ENCODE data around the gene CRTAP.
A peak's percentile ranks its signal among the peaks of the same experiment; 100 is the strongest.
"Not testable (repeated sequence)": the region's sequence is repeated elsewhere in the genome, so short reads cannot be mapped to it uniquely, and the experiment has no call there.

Gene CRTAP

GRCh38 chr3:33145221-33145900 lies 31.5 kb downstream of the CRTAP start:
- no peak for DNase-seq

DNA sequence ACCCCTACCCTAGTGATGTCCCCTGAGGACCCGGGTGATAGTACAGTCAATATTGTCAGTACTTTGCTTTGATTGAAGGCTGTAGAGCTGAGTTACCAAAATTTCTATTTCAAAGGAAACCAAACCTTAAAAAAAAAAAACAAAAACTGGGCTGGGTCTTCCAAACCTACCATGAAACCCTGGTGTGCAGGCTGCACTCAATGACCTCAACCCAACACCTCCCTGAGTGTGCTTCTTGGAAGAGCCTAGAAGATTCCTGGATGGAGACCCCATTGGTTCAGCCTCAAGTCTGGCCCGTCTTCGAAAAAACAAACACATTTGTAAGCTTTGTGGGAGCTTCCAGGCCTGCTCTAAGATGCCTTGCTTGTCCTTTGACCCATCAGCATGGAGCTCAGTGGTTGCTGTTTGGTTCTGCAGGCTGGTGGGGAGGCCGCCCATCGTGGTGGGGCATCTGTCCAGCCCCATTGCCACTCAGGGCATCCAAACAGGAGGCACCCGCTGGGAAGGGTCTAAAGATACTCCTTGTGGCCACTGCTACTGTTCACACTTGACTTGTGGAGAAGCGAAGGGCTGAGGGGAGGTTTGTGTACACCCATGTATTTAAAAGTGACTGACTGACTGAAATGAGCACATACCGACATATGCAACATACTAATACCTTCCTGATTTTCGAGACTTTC lies 32.2 kb downstream of the CRTAP start:
- DNase-seq: no peak

- DNase-seq: peak; percentile 45
These were observed 33.1 kb downstream of the CRTAP start for GRCh38 chr3:33146791-33147445.

- DNase-seq: no peak
These were observed 35.5 kb downstream of the CRTAP start for GRCh38 chr3:33149342-33149741.

DNA sequence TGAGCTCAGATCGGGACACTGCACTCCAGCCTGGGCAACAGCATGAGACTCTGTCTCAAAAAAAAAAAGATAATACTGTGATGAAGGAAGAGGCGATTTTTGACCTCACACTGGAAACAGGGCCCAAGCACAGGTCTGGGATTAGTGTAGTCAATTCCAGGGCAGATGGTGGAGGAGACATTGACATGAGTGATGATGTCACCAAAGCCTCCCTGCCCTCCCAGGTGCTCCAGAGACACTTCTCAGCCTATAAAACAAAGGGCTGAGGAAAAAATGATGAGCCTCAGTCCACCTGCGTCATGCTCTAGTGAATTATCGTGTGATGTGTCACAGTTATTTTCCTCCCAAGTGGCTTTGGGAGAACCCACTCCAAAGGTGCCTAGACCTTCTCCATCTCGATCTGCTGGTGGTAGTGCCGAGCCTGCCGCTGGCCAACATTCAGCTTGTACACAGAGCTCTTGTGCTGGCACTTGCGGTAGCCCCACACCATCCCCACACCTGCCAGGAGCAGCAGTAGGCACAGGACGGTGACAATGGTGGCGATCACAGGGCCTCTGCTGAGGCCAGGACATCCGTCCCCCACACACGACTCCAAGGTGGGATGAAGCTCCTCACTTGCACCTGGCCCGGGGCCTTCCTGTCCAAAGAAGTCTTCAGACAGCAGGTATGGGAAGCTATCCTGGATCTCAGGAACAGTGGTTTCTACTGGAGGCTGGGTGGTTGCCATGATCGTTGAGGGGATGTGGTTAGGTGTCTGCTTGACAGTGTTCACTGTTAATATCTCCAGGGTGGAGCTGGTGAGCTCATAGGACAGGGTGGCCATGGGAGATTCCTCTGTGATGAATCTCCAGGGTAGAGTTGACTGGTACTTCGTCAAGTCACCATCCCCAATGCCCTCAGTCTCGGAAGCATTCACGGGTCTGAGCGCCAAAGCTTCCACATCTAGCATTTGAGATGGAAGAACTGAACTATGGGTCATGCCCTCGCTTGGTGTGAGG lies 38.8 kb downstream of the CRTAP start:
- no peak for DNase-seq

DNA sequence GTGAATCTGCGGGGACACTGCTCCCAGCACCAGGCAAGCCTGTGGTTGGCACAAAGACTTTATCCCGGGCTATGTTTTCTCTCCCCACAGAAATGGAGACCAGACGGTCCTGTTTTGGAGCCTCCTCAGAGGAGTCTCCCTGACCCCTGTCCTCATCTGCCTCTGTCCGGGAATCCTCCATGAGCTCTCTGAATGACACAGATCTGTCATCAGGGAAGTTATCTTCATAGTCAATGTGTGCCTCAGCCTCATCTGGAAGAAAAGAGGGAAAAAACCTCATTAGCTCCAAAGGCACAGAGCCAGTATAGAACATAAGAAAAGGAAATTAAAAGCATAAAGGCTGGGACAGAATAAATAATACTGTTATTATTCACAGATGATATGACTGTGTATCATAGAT lies 40.0 kb downstream of the CRTAP start:
- DNase-seq: no peak

DNA sequence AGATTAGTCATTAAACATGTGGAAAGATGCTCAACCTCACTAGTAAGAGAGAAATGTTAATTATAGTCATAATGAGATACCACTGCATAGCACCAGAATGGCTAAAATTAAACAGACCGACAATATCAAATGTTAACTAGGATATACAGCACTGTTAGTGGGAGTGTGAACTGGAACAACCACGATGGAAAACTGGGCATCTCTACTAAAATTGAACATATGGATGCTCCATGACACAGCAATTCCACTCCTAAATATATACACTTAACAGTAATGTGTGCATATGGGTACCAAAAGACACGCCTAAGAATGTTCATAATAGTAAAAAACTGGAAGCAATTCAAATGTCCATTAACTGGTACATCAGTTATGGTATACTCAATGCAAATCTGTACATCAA lies 41.5 kb downstream of the CRTAP start:
- DNase-seq: no peak

DNA sequence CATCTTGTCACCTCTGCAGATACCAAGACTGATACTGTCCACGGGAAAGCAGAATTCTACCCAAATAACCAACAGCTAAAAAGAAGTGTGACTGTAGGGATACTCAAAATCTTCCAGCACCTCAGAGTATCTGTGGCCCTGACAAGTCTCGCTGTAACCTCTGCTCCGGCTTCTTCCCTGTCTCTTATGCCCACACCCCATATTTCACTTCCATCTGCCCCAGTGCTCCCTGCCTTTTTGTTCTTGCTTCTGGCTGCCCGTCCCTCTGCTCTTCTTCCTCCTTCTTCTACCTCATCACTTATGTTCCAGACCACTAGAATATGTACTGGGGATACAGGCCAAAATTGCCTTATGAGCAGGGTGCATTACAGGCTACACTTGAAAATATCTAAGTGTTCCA lies 45.4 kb downstream of the CRTAP start:
- no peak for DNase-seq

- DNase-seq: no peak
These were observed 46.2 kb downstream of the CRTAP start for GRCh38 chr3:33159981-33160380.

GRCh38 chr3:33162621-33163020 lies 48.8 kb downstream of the CRTAP start:
- DNase-seq: not testable (repeated sequence)

DNA sequence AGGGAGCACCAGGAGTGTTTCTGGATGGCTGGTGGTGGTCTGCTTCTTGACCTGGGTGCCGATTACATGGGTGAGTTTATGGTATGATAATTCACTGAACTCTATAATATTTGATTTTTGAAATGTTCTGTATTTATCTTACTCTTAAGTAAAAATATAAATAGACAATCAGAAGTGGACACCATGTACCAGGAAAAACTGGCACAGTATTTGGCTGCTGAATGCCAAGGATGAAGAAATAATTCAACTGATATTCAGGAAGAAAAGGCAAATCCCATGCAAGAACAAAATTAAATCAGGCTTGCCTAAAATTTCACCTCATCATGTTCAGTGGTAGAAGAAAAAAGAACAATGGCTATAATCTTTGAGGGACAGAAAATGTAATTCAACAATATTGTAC lies 51.6 kb downstream of the CRTAP start:
- no peak for DNase-seq

DNA sequence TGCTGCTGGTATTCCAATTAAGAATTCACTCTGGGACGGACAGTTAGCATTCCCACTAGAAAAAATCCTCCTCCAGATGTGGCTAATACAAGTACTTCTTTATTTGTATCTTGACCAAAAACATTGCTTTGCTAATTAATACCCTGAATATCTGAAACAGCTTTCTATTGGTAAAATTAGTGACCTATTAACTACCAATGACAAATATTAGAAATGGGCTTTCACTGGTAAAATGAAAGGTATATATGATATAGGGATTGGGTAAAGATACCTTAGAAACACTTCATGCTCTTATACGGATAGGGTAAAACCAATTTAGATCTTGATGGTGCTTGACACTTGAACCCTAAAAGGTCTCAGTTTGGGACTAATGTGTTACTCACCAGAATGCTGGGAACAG lies 52.3 kb downstream of the CRTAP start:
- no peak for DNase-seq

DNA sequence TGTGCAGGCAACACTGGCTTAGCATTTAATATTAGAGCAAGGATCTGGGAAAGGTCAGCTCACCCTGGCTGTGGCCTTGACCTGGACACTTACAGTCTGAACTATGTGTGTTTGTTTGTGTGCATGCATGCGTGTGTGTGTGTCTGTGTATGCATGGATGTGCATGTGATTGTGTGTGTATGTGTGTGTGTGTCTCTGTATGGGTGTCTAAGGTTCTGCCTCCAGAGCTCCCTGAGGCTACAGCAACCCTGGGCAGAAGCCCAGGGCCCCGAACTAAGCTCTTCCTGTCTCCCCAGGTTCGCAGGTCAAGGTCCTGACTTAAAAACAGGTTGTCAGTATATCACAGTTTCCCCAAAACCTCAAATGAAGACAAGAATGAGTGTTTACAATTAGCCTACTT lies 53.5 kb downstream of the CRTAP start:
- DNase-seq: no peak

DNA sequence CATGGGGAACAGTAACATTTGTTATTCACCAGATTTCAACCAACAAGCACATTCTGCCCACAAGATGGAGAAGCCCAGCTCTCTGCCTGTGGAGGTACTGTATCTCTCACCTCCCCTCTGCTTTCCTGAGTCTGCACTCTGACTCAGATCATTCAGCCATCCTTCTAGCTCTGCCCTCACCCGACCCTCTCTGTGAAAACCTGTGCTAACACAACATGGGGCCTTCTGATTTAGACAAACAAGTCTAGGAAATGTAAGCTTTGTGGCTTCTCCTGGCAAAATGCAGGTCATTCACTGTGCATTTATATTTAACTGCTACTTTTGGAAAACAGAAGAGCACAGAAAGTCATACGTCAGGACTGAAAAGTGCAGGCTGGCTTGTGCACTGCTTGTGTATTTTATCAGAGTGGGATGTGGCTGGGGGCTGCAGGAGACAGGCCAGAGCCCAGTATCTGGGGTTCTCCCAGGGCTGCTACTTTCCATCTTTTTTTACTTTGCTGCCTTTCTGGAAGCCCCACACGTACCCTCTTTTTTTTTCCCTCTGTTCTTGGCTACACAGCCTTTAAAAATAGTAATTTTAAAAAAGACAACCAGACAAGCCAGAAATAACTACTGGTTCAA lies 54.0 kb downstream of the CRTAP start:
- DNase-seq: no peak

DNA sequence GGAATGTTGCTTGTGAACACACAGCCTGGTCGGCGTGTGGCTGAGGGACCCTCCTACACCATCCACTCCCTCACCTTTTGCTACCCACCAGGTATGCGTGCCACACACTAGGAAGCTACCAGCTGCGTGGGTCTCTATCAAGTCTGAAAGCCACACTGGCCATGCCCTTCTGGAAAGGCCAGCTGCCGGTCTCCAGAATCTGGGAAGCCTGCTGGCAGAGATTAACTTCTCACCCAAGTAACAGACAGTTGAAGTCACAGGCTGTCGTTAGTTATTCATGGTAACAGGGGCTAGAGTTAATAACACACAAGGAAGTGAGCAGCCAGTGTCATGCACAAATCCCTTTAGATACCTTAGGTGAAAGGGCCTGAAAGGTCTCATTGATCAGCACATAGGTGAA lies 56.7 kb downstream of the CRTAP start:
- no peak for DNase-seq

DNA sequence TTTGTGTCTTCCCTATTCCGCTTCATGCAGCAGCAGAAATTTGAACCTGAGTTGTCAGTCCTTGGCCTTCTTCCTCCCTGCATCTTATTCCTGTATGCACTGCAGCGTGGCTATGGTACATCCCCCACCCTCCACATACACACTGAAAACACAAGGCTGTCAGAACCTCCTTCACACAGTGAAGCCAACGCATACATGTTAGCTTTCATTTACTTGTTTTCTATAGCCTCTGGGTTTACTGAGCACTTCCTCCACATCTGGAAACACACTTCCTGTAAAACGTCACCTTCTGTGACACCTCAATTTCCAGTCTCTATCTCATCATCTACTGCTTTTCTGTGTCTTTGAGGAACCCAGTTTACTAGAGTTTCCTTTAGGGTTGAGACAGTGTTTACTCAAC lies 57.8 kb downstream of the CRTAP start:
- no peak for DNase-seq

DNA sequence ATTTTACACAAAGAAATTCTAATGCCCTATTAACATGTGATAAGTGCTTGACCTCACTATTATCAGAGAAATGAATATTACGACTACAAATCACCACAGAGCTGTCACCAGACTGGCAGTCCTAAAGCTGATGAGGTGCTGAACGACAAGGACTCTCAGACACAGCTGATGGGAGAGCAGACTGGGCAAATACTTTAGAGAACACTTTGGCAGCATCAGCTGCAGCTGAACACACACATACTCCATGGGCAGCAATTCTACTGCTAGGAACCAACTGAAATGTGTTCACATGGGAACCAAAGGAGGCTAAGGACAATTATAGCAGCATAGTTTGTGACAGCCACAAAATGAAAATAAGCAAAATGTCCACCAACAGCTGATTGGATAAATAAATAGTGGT lies 59.3 kb downstream of the CRTAP start:
- peak; percentile 79 for DNase-seq

DNA sequence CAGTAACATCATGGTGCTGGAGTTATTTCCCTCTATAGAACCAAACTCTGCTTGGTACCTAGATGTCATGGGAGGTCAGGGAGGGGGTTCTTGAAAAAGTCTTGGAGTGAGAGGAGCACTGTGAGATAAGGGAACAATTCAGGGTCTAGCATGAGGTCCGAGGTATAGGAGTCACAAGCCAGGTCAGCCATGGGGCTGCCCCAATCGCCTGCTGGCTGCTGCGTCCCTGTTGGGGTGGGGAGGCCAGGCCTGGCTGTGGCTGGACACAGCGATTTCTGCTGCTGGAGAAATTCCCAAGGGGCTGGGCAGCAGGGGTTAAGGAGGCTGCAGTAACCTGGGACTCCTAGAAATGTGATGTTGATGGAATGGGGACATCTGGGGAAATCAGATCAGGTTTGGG lies 59.9 kb downstream of the CRTAP start:
- DNase-seq: peak; percentile 1

GRCh38 chr3:33174095-33174494 lies 60.3 kb downstream of the CRTAP start:
- no peak for DNase-seq

GRCh38 chr3:33174711-33175414 lies 61.0 kb downstream of the CRTAP start:
- peak; percentile 83 for DNase-seq

GRCh38 chr3:33179132-33179531 lies 65.3 kb downstream of the CRTAP start:
- no peak for DNase-seq

DNA sequence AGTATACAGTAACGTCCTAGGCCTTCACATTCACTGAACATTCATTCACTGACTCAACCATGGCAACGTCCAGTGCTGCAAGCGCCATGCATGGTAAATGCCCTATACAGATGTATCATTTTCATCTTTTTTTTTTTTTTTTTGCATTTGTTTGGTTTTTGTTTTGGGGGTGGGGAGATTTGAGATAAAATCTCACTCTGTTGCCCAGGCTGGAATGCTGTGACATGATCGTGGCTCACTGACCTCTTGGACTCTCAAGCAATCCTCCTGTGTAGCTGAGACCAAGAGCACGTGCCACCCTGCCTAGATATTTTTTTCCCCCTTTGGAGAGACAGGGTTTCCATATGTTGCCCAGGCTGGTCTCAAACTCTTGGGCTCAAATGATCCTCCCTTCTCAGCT lies 67.4 kb downstream of the CRTAP start:
- DNase-seq: no peak

Measured in DMS79 treated with DMSO at 0.1 percent for 48 hours (cell line).